IPS-18a (cell line): Measurements from ENCODE around the gene CHST2.
"Not testable (repeated sequence)": the region's sequence is repeated elsewhere in the genome, so short reads cannot be mapped to it uniquely, and the experiment has no call there.

Experiments
- H3K27ac ChIP-seq: one replicate; pipeline ENCODE4 v1.5.1; 2013; ENCODE audit warnings: low read length
- H3K27me3 ChIP-seq: one replicate; pipeline ENCODE4 v1.6.1; 2013; ENCODE audit warnings: mild to moderate bottlenecking, low read length; ENCODE audit not compliant: control insufficient read depth, insufficient read depth
- H3K36me3 ChIP-seq: one replicate; pipeline ENCODE4 v1.6.1; 2013; ENCODE audit warnings: low read depth, low read length; ENCODE audit not compliant: control insufficient read depth
- H3K4me1 ChIP-seq: one replicate; pipeline ENCODE4 v1.6.1; 2013; ENCODE audit warnings: low read depth, low read length; ENCODE audit not compliant: control insufficient read depth
- H3K4me3 ChIP-seq: one replicate; pipeline ENCODE4 v1.5.1; 2013; ENCODE audit warnings: low read length
- H3K9ac ChIP-seq: one replicate; pipeline ENCODE4 v1.6.1; 2013; ENCODE audit warnings: mild to moderate bottlenecking, low read length, moderate library complexity
- H3K9me3 ChIP-seq: one replicate; pipeline ENCODE4 v1.6.1; 2013; ENCODE audit warnings: low read depth, low read length; ENCODE audit not compliant: control insufficient read depth

Gene CHST2

GRCh38 chr3:143160437-143160836, 40.9 kb downstream of the CHST2 start:
- Histone ChIP-seq H3K36me3 (no peaks in the 10 kb centered on the region), H3K4me1 (peaks cover 1% of the 10 kb centered on the region), H3K9ac (no peak overlapping the region), H3K9me3 (no peaks in the 10 kb centered on the region), H3K4me3 (no peak overlapping the region), H3K27me3 (no peaks in the 10 kb centered on the region), H3K27ac (no peak overlapping the region)

- H3K9me3 ChIP-seq, result no peaks in the 10 kb centered on the region
- no peaks in the 10 kb centered on the region for H3K36me3 ChIP-seq
- peaks cover 3% of the 10 kb centered on the region for H3K4me1 ChIP-seq
- no peak overlapping the region for H3K27ac ChIP-seq
- H3K9ac ChIP-seq, result no peak overlapping the region
- no peaks in the 10 kb centered on the region for H3K27me3 ChIP-seq
- H3K4me3 ChIP-seq, result no peak overlapping the region
Measured at GRCh38 chr3:143163562-143164100, 44.1 kb downstream of the CHST2 start.

- no peaks in the 10 kb centered on the region for H3K36me3 ChIP-seq
- H3K4me3 ChIP-seq, result no peak overlapping the region
- no peak overlapping the region for H3K27ac ChIP-seq
- H3K27me3 ChIP-seq, result no peaks in the 10 kb centered on the region
- H3K9me3 ChIP-seq, result no peaks in the 10 kb centered on the region
- H3K9ac ChIP-seq, result no peak overlapping the region
- H3K4me1 ChIP-seq, result peaks cover 3% of the 10 kb centered on the region
Measured at GRCh38 chr3:143165211-143165610, 45.6 kb downstream of the CHST2 start.

- H3K27ac ChIP-seq, H3K36me3 ChIP-seq, H3K9me3 ChIP-seq, H3K9ac ChIP-seq, H3K4me1 ChIP-seq, H3K27me3 ChIP-seq, H3K4me3 ChIP-seq: not testable (repeated sequence)
Measured at GRCh38 chr3:143165612-143166285, 46.2 kb downstream of the CHST2 start.

DNA sequence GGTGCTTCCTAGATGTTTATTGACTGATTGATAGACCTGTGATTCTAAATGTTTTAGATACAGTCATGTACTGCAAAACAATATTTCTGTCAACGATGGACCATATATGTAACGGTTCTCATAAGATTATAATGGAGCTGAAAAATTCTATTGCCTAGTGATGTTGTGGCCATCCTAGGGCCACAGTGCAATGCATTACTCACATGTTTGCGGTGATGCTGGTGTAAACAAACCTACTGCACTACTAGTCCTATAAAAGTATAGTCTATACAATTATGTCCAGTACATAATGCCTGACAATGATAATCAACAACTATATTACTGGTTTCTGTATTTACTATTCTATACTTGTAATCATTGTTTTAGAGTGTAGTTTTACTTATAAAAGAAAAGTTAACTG, 46.8 kb downstream of the CHST2 start:
- Histone ChIP-seq H3K36me3 (no peaks in the 10 kb centered on the region), H3K27me3 (no peaks in the 10 kb centered on the region), H3K4me1 (peaks cover 3% of the 10 kb centered on the region), H3K9me3 (no peaks in the 10 kb centered on the region), H3K9ac (no peak overlapping the region), H3K27ac (no peak overlapping the region), H3K4me3 (no peak overlapping the region)

DNA sequence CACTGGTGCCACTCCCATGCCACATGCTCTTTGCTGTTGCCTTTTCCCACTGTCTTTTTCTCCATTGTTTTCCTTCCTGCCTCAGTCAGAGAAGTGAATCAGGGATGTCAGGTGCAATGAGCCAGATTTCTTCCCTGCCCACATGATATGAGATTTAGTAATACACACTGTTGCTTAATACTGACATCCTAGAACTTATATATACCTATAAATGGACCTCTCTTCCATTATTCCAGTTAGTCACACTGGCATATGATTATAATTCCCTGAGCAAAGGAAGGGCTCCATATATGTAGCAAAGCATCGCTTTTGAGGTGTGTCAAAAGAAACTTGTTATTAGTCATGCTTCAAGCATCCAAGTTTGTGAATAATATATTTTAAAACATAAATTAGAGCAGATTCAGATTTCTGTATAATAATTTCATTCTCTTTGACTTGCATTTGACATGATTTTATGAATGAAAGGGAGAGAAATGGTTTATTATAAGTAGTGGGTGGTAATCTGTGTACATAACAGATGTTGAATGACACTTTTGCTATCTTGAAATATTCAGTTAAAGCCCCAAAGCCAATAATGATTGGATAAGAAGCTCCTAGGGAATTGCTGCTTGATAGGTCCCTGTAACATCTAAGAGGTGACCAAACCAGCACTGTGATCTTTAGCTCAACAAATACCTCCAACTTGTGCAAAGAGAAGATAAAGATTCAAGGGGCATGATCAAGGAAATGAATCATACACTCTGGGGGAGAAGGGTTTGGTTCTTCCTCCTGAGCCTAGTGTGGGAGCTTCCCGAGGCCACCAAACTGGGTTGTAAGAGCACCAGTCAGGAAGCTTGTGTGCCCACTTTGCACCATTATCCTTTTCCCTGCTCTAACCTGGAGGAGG, 48.6 kb downstream of the CHST2 start:
- H3K9me3 ChIP-seq, result peaks cover 2% of the 10 kb centered on the region
- H3K27me3 ChIP-seq, result no peaks in the 10 kb centered on the region
- H3K4me3 ChIP-seq, result no peak overlapping the region
- H3K9ac ChIP-seq, result no peak overlapping the region
- no peak overlapping the region for H3K27ac ChIP-seq
- H3K36me3 ChIP-seq, result no peaks in the 10 kb centered on the region
- peaks cover 3% of the 10 kb centered on the region for H3K4me1 ChIP-seq

DNA sequence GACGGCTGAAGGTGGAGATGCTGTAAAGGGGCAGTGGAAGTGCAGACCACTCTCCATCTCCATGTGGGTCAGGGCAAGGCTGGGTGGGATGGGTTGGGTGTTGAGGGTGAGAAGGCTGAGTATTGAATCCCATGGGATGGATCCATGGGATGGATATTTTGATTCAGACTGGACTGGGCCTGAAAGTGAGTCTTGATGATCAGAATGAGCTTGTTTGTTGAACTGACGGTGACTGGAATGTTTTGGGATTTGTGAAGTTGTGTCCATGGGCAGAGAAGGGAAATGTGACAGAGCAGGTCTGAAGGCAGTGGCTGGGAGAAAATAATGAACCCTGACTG, 49.3 kb downstream of the CHST2 start:
- Histone ChIP-seq H3K9me3 (peaks cover 6% of the 10 kb centered on the region), H3K4me1 (peaks cover 3% of the 10 kb centered on the region), H3K4me3 (no peak overlapping the region), H3K9ac (no peak overlapping the region), H3K27ac (no peak overlapping the region), H3K36me3 (no peaks in the 10 kb centered on the region), H3K27me3 (no peaks in the 10 kb centered on the region)

- H3K27ac ChIP-seq, result no peak overlapping the region
- H3K4me3 ChIP-seq, result no peak overlapping the region
- no peaks in the 10 kb centered on the region for H3K36me3 ChIP-seq
- H3K27me3 ChIP-seq, result no peaks in the 10 kb centered on the region
- peaks cover 3% of the 10 kb centered on the region for H3K4me1 ChIP-seq
- peaks cover 6% of the 10 kb centered on the region for H3K9me3 ChIP-seq
- H3K9ac ChIP-seq, result no peak overlapping the region
Measured at GRCh38 chr3:143170074-143170473, 50.5 kb downstream of the CHST2 start.

GRCh38 chr3:143170676-143171075, 51.1 kb downstream of the CHST2 start:
- Histone ChIP-seq H3K27ac (no peak overlapping the region), H3K9me3 (peaks cover 6% of the 10 kb centered on the region), H3K27me3 (no peaks in the 10 kb centered on the region), H3K9ac (no peak overlapping the region), H3K36me3 (no peaks in the 10 kb centered on the region), H3K4me3 (no peak overlapping the region), H3K4me1 (no peaks in the 10 kb centered on the region)

DNA sequence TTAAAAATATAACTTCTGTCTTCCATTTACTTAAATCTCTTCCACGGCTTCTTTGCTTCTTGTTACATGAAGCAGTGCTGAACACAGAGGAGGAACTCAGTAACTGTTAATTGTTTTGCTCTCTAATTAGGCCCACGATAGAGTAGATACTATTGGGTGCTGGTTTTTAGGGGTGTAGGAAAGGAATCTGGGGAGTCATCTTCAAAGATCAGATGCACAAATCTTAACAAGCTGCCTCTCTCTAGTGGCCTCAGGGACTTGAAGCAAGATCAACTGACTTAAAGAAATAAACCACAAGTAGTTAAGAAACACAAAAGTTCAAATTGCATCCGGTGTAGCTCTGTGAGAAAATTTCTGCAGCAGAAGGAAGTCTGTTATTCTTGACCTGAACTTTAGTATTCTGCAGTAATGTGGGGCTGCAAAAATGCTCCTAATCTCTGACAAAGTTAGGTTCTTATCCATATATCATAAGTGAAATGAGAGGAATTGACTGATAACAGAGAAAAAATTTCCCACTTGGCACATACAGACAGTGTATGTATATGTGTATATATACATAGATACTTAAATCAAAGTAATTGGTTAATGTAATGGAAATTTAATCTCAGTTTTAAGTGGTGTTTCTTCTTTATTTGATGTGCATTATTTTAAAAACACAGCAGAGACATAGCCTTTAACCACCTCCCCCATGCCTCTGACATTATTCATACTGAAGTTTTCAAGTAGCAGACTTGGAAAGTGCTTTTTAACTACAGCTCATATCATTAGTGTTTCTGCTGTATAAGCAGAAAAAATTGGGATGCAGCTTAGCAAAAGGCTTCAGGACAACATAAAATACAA, 51.8 kb downstream of the CHST2 start:
- H3K4me1 ChIP-seq, result no peaks in the 10 kb centered on the region
- H3K9me3 ChIP-seq, result peaks cover 6% of the 10 kb centered on the region
- no peak overlapping the region for H3K27ac ChIP-seq
- no peaks in the 10 kb centered on the region for H3K36me3 ChIP-seq
- H3K9ac ChIP-seq, result no peak overlapping the region
- no peaks in the 10 kb centered on the region for H3K27me3 ChIP-seq
- H3K4me3 ChIP-seq, result no peak overlapping the region

- Histone ChIP-seq H3K4me3 (no peak overlapping the region), H3K9me3 (peaks cover 6% of the 10 kb centered on the region), H3K4me1 (no peaks in the 10 kb centered on the region), H3K36me3 (no peaks in the 10 kb centered on the region), H3K27me3 (no peaks in the 10 kb centered on the region), H3K9ac (no peak overlapping the region), H3K27ac (no peak overlapping the region)
Measured at GRCh38 chr3:143172062-143172794, 52.7 kb downstream of the CHST2 start.
